Esophagus muscularis mucosa (tissue), 4 donors: Measurements from ENCODE around the gene DYNLL1.

Experiments used
- CTCF ChIP-seq, 3 experiments: fragments of 200-600 bp in 2 of 3; fragments of 450-650 bp in 1 of 3; sonication (generic) in 2 of 3; IDR thresholded peaks; one replicate each; pipeline ENCODE4 v1.5.1; 2017 to 2019; ENCODE audit warnings: antibody characterized with exemption in 3 of 3, mild to moderate bottlenecking in 2 of 3, moderate library complexity in 1 of 3
- EP300 ChIP-seq: sonication (generic); formaldehyde crosslinking; IDR thresholded peaks from one replicate; pipeline ENCODE4 v1.6.1; 2017; ENCODE audit warnings: antibody characterized with exemption
- POLR2A ChIP-seq: fragments of 450-650 bp; IDR thresholded peaks from one replicate; pipeline ENCODE4 v1.6.1; 2017; ENCODE audit warnings: antibody characterized with exemption, moderate library complexity, mild to moderate bottlenecking, low read depth
- POLR2AphosphoS5 ChIP-seq, 2 donors: sonication (generic); formaldehyde crosslinking; IDR thresholded peaks; one replicate each; pipeline ENCODE4 v1.6.1; 2017; ENCODE audit warnings: antibody characterized with exemption in 2 of 2

DNA sequence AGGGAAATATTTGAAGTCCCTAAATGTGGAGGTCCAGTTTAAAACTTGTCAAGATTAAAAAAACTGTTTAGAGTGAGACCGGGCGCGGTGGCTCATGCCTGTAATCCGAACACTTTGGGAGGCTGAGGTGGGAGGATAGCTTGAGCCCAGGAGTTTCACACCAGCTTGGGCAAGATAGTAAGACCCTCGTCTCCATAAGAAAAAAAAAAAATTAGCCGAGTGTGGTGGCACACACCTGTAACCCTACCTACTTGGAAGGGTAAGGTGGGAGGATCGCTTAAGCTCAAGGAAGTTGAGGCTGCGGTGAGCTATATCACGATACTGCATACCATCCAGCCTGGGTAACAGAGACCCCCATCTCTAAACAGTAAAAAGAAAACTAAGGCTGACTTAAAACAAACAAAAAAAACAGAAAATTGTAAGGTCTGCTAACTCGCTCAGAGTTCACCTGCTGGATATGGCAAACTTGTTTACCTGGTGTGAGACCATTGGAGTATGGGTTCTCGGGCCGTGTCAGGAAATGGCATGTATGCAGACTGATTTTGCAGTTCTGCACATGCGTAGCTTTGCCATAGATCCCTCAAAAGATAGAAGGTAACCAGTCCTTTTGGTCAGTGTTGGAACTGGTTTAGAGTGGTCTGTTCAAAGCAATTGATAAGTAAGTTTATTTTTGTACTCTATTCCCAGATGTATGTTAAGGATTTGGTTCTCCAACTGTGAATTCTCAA lies 40.3 kb downstream of the DYNLL1 start:
- no peak for TF ChIP-seq CTCF (IDR thresholded peaks at IDR 0.05)
- no peak for TF ChIP-seq POLR2AphosphoS5 (IDR thresholded peaks at IDR 0.05)
- TF ChIP-seq EP300, result no peak
- no peak for TF ChIP-seq POLR2A
